ENCODE measurements around the gene KCNN3. TPM values are rescaled to one million over a fixed set of nuclear protein-coding genes. Genes with fewer than 3 reads are reported as not detected.

The KCNN3 gene
- total and polyA plus RNA-seq, 2 of the 8 experiments (the other 6 are each of a cell fraction or from before 2014, with no cell fraction given): 2.8 to 3.7 TPM

DNA sequence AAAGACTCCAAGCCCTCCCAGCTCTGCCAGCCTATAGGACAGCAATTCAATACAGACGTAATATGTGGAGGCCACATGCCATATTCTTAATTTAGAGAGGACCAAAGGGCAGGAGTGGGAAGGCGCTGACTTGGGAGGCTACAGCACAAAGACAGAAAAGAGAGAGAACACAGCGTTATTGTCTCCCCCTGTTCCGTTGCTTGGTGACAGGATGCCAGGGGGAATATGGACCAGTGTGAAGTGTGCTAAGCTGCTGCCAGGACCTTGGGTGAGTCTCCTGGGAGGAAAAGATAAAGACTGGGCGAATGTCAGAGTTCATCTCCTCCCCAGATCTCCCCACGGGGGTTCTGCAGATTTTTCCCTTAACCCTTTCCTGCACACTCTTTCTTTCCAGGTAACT, 160.0 kb downstream of the KCNN3 start:
- H2AFZ ChIP-seq (ENCODE audit: low read length): no peak overlapping the region
- H4K20me1 ChIP-seq (replicated peaks in 1 of 2; ENCODE audit: control insufficient read depth in 1 of 2, insufficient read depth in 2 of 2, low read length in 2 of 2): peaks cover 0 to 4% of the 10 kb centered on the region in 2 experiments
- H3K27me3 ChIP-seq (replicated peaks in 1 of 4; ENCODE audit: control insufficient read depth in 3 of 4, extremely low read depth in 1 of 4, insufficient read depth in 3 of 4, low read length in 3 of 4): no peaks in the 10 kb centered on the region
- H3K4me3 ChIP-seq (ENCODE audit: extremely low read depth in 1 of 4, insufficient read depth in 2 of 4, low read depth in 3 of 4, low read length in 4 of 4): no peak overlapping the region
- H3K79me2 ChIP-seq (ENCODE audit: control insufficient read depth in 1 of 2, insufficient read depth in 2 of 2, low read length in 2 of 2): no peaks in the 10 kb centered on the region
- no peak overlapping the region for H3K14ac ChIP-seq (ENCODE audit: insufficient read length)
- H3K23me2 ChIP-seq (ENCODE audit: low read depth, low read length): peaks cover 9% of the 10 kb centered on the region; the same call in 1 of the 2 replicates
- H2BK120ac ChIP-seq (replicated peaks; ENCODE audit: low read depth, low read length): no peak overlapping the region
- H3K9ac ChIP-seq (replicated peaks in 1 of 4; ENCODE audit: extremely low read depth in 1 of 4, low read depth in 3 of 4, low read length in 3 of 4): no peak overlapping the region
- no peak overlapping the region for H3K4me2 ChIP-seq (ENCODE audit: insufficient read depth in 1 of 2, low read depth in 2 of 2, low read length in 2 of 2)
- no peak overlapping the region for H4K91ac ChIP-seq (replicated peaks; ENCODE audit: insufficient read length, low read length)
- no peak overlapping the region for H3K27ac ChIP-seq (ENCODE audit: low read depth, low read length)
- no peak overlapping the region for H3K18ac ChIP-seq (ENCODE audit: extremely low read depth, low read length)
- no peak overlapping the region for H3K56ac ChIP-seq (replicated peaks; ENCODE audit: insufficient read length, low read depth, low read length)
- 76% methylated on average over 6 of the region's 6 CpGs; no CpG with 5 or more reads in 1 of the 2 experiments for WGBS, 2 experiments (ENCODE audit: extremely low coverage in 1 of 2, insufficient coverage in 1 of 2, insufficient read length in 1 of 2, insufficient replicate concordance in 2 of 2, low coverage in 1 of 2, low lambda C conversion rate in 2 of 2, missing lambda C conversion rate in 1 of 2)
- H3K79me1 ChIP-seq (ENCODE audit: low read depth, low read length): peaks cover 3% of the 10 kb centered on the region; the same call in 1 of the 2 replicates
- H3K36me3 ChIP-seq (ENCODE audit: control insufficient read depth in 2 of 4, insufficient read depth in 4 of 4, low read length in 3 of 4): no peaks in the 10 kb centered on the region; a peak in 1 of 8 replicates
- peaks cover 0 to 4% (median 0%) of the 10 kb centered on the region in 4 experiments; a peak in 2 of 7 replicates for H3K4me1 ChIP-seq (replicated peaks in 1 of 4; ENCODE audit: control insufficient read depth in 3 of 4, insufficient read depth in 4 of 4, low read length in 3 of 4)
- no peak overlapping the region for H3K4ac ChIP-seq (replicated peaks; ENCODE audit: insufficient read length, low read depth, low read length)
- POLR2A ChIA-PET (ENCODE audit: partially characterized antibody): interaction anchor here (1.1 kb wide), 1 partner anchor 16 kb away, joined by 3 read pairs; no protein-coding TSS in a partner anchor
- H4K5ac ChIP-seq (ENCODE audit: insufficient read length, low read depth, low read length): no peak overlapping the region
- no peak overlapping the region for H3K23ac ChIP-seq (ENCODE audit: insufficient read length)
- DNase-seq (ENCODE audit: low read depth in 1 of 2, low spot score in 2 of 2) (no peak), FAIRE-seq (no peak)
- CTCF ChIA-PET (ENCODE audit: partially characterized antibody): interaction anchor here (0.9 kb wide), 1 partner anchor 32 kb away, joined by 3 read pairs; no protein-coding TSS in a partner anchor
- H2BK12ac ChIP-seq (ENCODE audit: low read depth, low read length): no peak overlapping the region
- H2BK5ac ChIP-seq (ENCODE audit: low read depth, low read length): no peak overlapping the region
- no peak overlapping the region for H4K8ac ChIP-seq (ENCODE audit: extremely low read depth, insufficient read depth, low read length)
- H2AK5ac ChIP-seq (ENCODE audit: low read depth, low read length): no peak overlapping the region
- H3K9me3 ChIP-seq (ENCODE audit: insufficient read depth in 2 of 2, low read depth in 1 of 2, low read length in 1 of 2): no peaks in the 10 kb centered on the region
- H2BK20ac ChIP-seq (ENCODE audit: low read length): no peak overlapping the region
- no peak overlapping the region for H2BK15ac ChIP-seq (ENCODE audit: low read length)
- TF ChIP-seq RXRA (IDR thresholded peaks at IDR 0.05; ENCODE audit: insufficient read depth, low read depth, low read length) (no peak), SP1 (IDR thresholded peaks at IDR 0.05; ENCODE audit: low read depth, low read length) (no peak), GABPA (IDR thresholded peaks at IDR 0.05; ENCODE audit: borderline replicate concordance, insufficient read depth, low read length) (no peak), POU5F1 (IDR thresholded peaks at IDR 0.05; ENCODE audit: low read depth, low read length) (no peak), CEBPB (IDR thresholded peaks at IDR 0.05; ENCODE audit: low read depth, low read length) (no peak), NRF1 (IDR thresholded peaks at IDR 0.05; ENCODE audit: low read depth, low read length) (no peak), TAF1 (IDR thresholded peaks at IDR 0.05; ENCODE audit: low read depth, low read length) (no peak), CBX5 (IDR thresholded peaks at IDR 0.05; ENCODE audit: low read depth, low read length) (no peak), EZH2 (IDR thresholded peaks at IDR 0.05; ENCODE audit: low read depth, low read length, severe bottlenecking) (no peak), BRCA1 (IDR thresholded peaks at IDR 0.05; ENCODE audit: low read depth, low read length) (no peak), SIX5 (IDR thresholded peaks at IDR 0.05; ENCODE audit: low read depth, low read length) (no peak)
- TF ChIP-seq, protein P1, sequence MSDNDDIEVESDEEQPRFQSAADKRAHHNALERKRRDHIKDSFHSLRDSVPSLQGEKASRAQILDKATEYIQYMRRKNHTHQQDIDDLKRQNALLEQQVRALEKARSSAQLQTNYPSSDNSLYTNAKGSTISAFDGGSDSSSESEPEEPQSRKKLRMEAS (IDR thresholded peaks at IDR 0.05): no peak
- TF ChIP-seq, protein P2, sequence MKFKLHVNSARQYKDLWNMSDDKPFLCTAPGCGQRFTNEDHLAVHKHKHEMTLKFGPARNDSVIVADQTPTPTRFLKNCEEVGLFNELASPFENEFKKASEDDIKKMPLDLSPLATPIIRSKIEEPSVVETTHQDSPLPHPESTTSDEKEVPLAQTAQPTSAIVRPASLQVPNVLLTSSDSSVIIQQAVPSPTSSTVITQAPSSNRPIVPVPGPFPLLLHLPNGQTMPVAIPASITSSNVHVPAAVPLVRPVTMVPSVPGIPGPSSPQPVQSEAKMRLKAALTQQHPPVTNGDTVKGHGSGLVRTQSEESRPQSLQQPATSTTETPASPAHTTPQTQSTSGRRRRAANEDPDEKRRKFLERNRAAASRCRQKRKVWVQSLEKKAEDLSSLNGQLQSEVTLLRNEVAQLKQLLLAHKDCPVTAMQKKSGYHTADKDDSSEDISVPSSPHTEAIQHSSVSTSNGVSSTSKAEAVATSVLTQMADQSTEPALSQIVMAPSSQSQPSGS (IDR thresholded peaks at IDR 0.05; ENCODE audit: low read length): no peak
